HG03354 (cell line): ENCODE measurements around the gene OPN4.

Experiments used
- ATAC-seq: cut with Tn5 transposase; IDR thresholded peaks from one replicate; pipeline ENCODE4 v1.9.1; 2021; ENCODE audit warnings: mild to moderate bottlenecking; ENCODE audit not compliant: unreplicated experiment, poor library complexity, severe bottlenecking

The OPN4 gene

DNA sequence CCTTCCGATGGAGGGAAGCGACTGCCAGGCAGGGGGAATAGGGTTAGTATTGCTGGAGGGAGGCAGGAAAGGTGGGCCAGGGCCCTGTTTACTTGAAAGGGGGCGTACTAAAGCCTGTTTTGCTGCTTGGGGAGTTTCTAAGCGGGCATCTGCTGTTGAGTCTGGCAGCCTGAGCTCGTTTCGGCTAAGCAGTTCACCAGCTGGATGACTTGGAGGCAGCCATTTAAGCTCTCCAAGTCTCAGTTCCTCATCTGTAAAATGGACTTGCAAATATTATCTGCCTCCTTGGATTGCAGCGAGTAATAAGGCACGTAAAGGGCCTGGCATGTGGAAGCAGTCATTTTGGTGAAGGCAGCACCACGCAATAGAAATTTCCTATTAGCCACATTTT is 58.0 kb downstream of the OPN4 start:
- peak; percentile 38 for ATAC-seq

DNA sequence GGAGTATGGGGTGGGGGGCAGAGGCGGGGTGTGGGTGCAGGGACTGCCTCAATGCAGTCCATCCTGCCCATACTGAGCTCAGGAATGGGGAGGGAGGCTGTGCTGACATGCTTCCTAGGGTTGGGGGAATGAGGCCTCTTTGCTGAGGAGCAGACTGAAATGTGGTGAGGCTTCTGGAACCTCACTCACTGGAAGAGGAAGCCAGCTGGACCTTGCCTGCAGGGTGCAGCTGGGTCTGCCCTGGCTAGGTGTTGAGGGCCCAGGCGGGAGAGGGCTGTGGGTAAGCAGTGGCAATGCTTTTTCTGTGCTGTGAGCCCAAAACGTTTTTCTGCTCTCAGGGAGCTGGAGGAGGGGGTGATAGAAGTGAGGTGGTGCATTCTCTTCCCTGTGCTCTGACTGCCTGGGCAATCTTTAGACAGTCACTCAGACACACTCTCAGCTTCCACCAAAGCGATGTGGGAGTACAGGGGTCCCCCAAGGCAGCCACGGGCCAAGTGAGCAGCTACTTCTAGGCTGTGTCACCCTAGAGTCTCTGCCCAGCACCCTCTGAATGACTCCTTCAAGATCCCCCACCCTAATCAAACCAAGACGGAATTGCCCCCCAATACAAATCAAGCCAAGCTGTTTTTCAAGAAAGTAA is 60.9 kb downstream of the OPN4 start:
- ATAC-seq = no peak

DNA sequence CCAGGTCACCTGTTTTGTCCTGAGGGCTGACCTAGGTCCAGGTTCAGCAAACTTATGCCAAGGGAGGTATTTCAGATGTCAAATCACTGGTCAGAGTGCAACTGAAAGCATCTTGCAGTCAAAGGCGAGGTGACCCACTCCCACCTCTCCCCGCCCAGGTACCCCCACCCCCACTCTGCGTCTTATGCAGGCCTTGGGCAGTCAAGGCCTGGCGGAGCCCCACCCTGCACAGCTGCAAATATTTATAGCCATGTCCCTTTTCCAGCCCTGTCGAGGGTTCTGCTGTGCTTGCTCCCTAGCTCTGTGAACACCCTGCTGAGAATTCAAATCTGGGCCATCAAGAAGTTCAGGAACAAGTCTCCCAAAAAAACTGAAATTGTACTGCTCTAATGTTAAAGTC is 61.5 kb downstream of the OPN4 start:
- ATAC-seq = no peak
